HEK293 (cell line): ENCODE data around the gene ADAMTS2.

Experiments used
- CTCF ChIA-PET: fragments of 350-600 bp; formaldehyde crosslinking; extraction: SDS; loops from one replicate; lab custom pipeline; 2021; ENCODE audit warnings: antibody characterized with exemption; lab: Yijun Ruan, JAX
- POLR2A ChIA-PET: fragments of 300-600 bp; formaldehyde crosslinking; extraction: SDS; loops from one replicate; lab custom pipeline; 2020; ENCODE audit warnings: antibody characterized with exemption, inconsistent platforms; lab: Yijun Ruan, JAX
- H3K27ac ChIP-seq: fragments of 200-500 bp; sonication (Bioruptor generic); 2 replicates; pipeline ENCODE4 v1.5.1; 2014; ENCODE audit warnings: low read depth, low read length, control low read depth, inconsistent platforms; ENCODE audit errors: extremely low read depth
- H3K36me3 ChIP-seq, 2 experiments: fragments of 200-500 bp in 1 of 2; sonication (Bioruptor generic) in 1 of 2; 1 replicate in 1 of 2; 2 replicates in 1 of 2; pipeline ENCODE4 v1.5.1; 2014 to 2017; ENCODE audit warnings: inconsistent platforms in 2 of 2, low read length in 2 of 2; ENCODE audit not compliant: control insufficient read depth in 2 of 2, insufficient read depth in 1 of 2
- H3K4me1 ChIP-seq: fragments of 200-500 bp; sonication (Bioruptor generic); 2 replicates; pipeline ENCODE4 v1.5.1; 2014; ENCODE audit warnings: mild to moderate bottlenecking, low read length, inconsistent platforms; ENCODE audit not compliant: control insufficient read depth, insufficient read depth
- H3K4me3 ChIP-seq: 2 replicates; pipeline ENCODE4 v1.5.1; 2011; ENCODE audit warnings: low read depth, mild to moderate bottlenecking, control low read depth, low read length, moderate library complexity
- H3K9me3 ChIP-seq: fragments of 200-500 bp; sonication (Bioruptor generic); 2 replicates; pipeline ENCODE4 v1.5.1; 2014; ENCODE audit warnings: low read depth, low read length, inconsistent platforms; ENCODE audit not compliant: control insufficient read depth, insufficient read depth
- GFI1B ChIP-seq: fragments of 450-650 bp; formaldehyde crosslinking; IDR thresholded peaks from 2 replicates; pipeline ENCODE4 v1.5.1; 2016; ENCODE audit warnings: missing biosample characterization, missing genetic modification characterization
- GLI4 ChIP-seq: fragments of 450-650 bp; formaldehyde crosslinking; IDR thresholded peaks from 2 replicates; pipeline ENCODE4 v1.5.1; 2016; ENCODE audit warnings: missing biosample characterization, missing genetic modification characterization
- GLIS2 ChIP-seq: fragments of 450-650 bp; formaldehyde crosslinking; IDR thresholded peaks from 2 replicates; pipeline ENCODE4 v1.5.1; 2016; ENCODE audit warnings: missing biosample characterization, missing genetic modification characterization
- KLF1 ChIP-seq: fragments of 450-650 bp; formaldehyde crosslinking; IDR thresholded peaks from 2 replicates; pipeline ENCODE4 v1.5.1; 2016; ENCODE audit warnings: missing biosample characterization, missing genetic modification characterization
- SP2 ChIP-seq: fragments of 450-650 bp; formaldehyde crosslinking; IDR thresholded peaks from 2 replicates; pipeline ENCODE4 v1.5.1; 2016; ENCODE audit warnings: missing biosample characterization, missing genetic modification characterization
- SP3 ChIP-seq: fragments of 450-650 bp; formaldehyde crosslinking; IDR thresholded peaks from 2 replicates; pipeline ENCODE4 v1.5.1; 2016; ENCODE audit warnings: missing biosample characterization, missing genetic modification characterization
- YY2 ChIP-seq: fragments of 450-650 bp; formaldehyde crosslinking; IDR thresholded peaks from 2 replicates; pipeline ENCODE4 v1.5.1; 2016; ENCODE audit warnings: missing biosample characterization, missing genetic modification characterization
- ZBTB8A ChIP-seq: fragments of 450-650 bp; formaldehyde crosslinking; IDR thresholded peaks from 2 replicates; pipeline ENCODE4 v1.5.1; 2016; ENCODE audit warnings: missing biosample characterization, missing genetic modification characterization
- ZFHX2 ChIP-seq: fragments of 450-650 bp; formaldehyde crosslinking; conservative IDR thresholded peaks from 2 replicates; pipeline ENCODE4 v1.5.1; 2016; ENCODE audit warnings: missing biosample characterization, missing genetic modification characterization
- ZNF302 ChIP-seq: fragments of 450-650 bp; formaldehyde crosslinking; IDR thresholded peaks from 2 replicates; pipeline ENCODE4 v1.5.1; 2016; ENCODE audit warnings: missing biosample characterization, missing genetic modification characterization, low read depth
- ZNF335 ChIP-seq: fragments of 450-650 bp; formaldehyde crosslinking; conservative IDR thresholded peaks from 2 replicates; pipeline ENCODE4 v1.5.1; 2016; ENCODE audit warnings: missing biosample characterization, missing genetic modification characterization
- ZNF354C ChIP-seq: fragments of 450-650 bp; formaldehyde crosslinking; IDR thresholded peaks from 2 replicates; pipeline ENCODE4 v1.5.1; 2016; ENCODE audit warnings: missing biosample characterization, missing genetic modification characterization, low read depth, borderline replicate concordance
- ZNF600 ChIP-seq: fragments of 450-650 bp; formaldehyde crosslinking; IDR thresholded peaks from 2 replicates; pipeline ENCODE4 v1.5.1; 2016; ENCODE audit warnings: missing biosample characterization, missing genetic modification characterization
- ZNF660 ChIP-seq: fragments of 450-650 bp; IDR thresholded peaks from 2 replicates; pipeline ENCODE4 v1.5.1; 2018; ENCODE audit warnings: missing biosample characterization, mild to moderate bottlenecking, missing genetic modification characterization
- ZNF837 ChIP-seq: fragments of 450-650 bp; formaldehyde crosslinking; IDR thresholded peaks from 2 replicates; pipeline ENCODE4 v1.5.1; 2016; ENCODE audit warnings: missing biosample characterization, missing genetic modification characterization
- ZSCAN16 ChIP-seq: fragments of 450-650 bp; formaldehyde crosslinking; IDR thresholded peaks from 2 replicates; pipeline ENCODE4 v1.5.1; 2016; ENCODE audit warnings: missing biosample characterization, missing genetic modification characterization
- TF ChIP-seq, protein P1 (sequence below): fragments of 450-650 bp; formaldehyde crosslinking; optimal IDR thresholded peaks from 2 replicates; pipeline ENCODE3; 2016; ENCODE audit warnings: missing biosample characterization, mild to moderate bottlenecking, missing genetic modification characterization
- TF ChIP-seq, protein P2 (sequence below): fragments of 450-650 bp; formaldehyde crosslinking; conservative IDR thresholded peaks from 2 replicates; pipeline ENCODE4 v1.5.1; 2016; ENCODE audit warnings: low read depth, missing biosample characterization, missing genetic modification characterization
- TF ChIP-seq, protein P3 (sequence below): fragments of 450-650 bp; formaldehyde crosslinking; IDR thresholded peaks from 2 replicates; pipeline ENCODE4 v1.5.1; 2016; ENCODE audit warnings: missing biosample characterization, missing genetic modification characterization
- TF ChIP-seq, protein P4 (sequence below): fragments of 450-650 bp; formaldehyde crosslinking; IDR thresholded peaks from 2 replicates; pipeline ENCODE4 v1.5.1; 2016; ENCODE audit warnings: missing biosample characterization, missing genetic modification characterization
- TF ChIP-seq, protein P5 (sequence below): fragments of 450-650 bp; formaldehyde crosslinking; IDR thresholded peaks from 2 replicates; pipeline ENCODE4 v1.5.1; 2017; ENCODE audit warnings: missing biosample characterization, missing genetic modification characterization
- TF ChIP-seq, protein P6 (sequence below): fragments of 450-650 bp; IDR thresholded peaks from 2 replicates; pipeline ENCODE4 v1.5.1; 2018; ENCODE audit warnings: missing biosample characterization, mild to moderate bottlenecking, missing genetic modification characterization

The ADAMTS2 gene

DNA sequence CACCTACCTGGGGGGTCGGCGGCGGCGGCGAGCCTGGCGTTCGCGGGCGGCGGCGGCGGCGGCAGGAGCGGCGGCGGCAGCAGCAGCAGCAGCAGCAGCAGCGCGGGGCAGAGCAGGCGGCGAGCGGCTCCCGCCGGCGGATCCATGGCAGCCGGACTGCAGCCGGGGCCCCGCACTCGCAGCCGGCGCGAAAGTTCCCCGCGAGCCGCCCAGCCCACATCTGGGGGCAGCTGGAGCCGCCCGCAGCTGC is 153 bp downstream of the ADAMTS2 start:
- POLR2A ChIA-PET: no interaction called here
- H3K27ac ChIP-seq: no peak overlapping the region
- H3K4me3 ChIP-seq: peak overlapping the region; percentile 41

DNA sequence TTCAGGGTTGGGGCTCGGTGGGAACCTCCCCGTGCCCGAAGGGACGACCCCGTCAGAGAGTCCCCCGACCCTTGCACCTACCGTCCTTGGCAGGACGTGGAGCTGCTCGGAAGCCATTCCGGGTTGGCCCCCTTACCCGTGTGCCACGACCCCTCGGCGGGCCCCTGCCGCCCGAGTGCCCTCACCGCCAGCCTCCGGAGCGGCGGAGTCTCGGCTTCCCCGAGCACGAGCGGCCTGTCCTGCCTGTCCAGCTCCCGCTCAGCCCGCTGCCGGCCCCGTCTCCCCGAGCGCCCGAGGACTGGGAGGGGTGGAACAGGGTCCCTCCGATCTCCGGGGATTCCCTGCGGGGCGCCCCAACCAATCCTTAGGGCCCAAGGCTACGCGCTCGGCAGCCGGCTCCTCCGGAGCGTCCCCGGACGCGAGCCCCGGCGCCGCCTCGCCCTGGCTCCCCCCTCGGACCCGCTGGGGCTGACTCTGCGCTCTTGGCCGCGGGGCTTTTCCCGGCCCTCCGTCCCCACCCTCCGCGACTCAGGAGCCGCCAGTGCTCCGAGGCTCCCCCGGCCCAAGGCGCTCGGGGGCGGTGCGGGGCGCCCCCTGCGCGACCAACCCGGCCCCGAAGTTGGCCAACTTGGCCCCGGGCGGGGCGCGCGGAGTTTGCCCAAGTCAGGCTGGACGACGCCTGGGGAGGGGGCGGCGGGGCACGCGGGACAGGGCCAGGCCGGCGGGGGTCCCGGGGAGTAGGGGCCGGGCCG is 654 bp downstream of the ADAMTS2 start:
- Histone ChIP-seq H3K4me1 (no peaks in the 10 kb centered on the region; the same call in 1 of the 2 replicates), H3K4me3 (peak overlapping the region; percentile 41), H3K27ac (peak overlapping the region; percentile 37; the same call in 1 of the 2 replicates), H3K9me3 (no peaks in the 10 kb centered on the region), H3K36me3 (no peaks in the 10 kb centered on the region)
- ChIA-PET POLR2A (interaction anchor here (0.5 kb wide), 1 partner anchor 627 kb away, joined by 5 read pairs; no protein-coding TSS in a partner anchor), CTCF (interaction anchor here (0.6 to 1.6 kb wide), 3 partner anchors 12 to 275 kb away, joined by 3 to 6 read pairs (median 3); no protein-coding TSS in a partner anchor)
- TF ChIP-seq, protein P1, sequence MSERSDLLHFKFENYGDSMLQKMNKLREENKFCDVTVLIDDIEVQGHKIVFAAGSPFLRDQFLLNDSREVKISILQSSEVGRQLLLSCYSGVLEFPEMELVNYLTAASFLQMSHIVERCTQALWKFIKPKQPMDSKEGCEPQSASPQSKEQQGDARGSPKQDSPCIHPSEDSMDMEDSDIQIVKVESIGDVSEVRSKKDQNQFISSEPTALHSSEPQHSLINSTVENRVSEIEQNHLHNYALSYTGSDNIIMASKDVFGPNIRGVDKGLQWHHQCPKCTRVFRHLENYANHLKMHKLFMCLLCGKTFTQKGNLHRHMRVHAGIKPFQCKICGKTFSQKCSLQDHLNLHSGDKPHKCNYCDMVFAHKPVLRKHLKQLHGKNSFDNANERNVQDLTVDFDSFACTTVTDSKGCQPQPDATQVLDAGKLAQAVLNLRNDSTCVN: peak; percentile 76
- TF ChIP-seq SP2 (tag by site-specific recombination): peak; percentile 3
- TF ChIP-seq, protein P2, sequence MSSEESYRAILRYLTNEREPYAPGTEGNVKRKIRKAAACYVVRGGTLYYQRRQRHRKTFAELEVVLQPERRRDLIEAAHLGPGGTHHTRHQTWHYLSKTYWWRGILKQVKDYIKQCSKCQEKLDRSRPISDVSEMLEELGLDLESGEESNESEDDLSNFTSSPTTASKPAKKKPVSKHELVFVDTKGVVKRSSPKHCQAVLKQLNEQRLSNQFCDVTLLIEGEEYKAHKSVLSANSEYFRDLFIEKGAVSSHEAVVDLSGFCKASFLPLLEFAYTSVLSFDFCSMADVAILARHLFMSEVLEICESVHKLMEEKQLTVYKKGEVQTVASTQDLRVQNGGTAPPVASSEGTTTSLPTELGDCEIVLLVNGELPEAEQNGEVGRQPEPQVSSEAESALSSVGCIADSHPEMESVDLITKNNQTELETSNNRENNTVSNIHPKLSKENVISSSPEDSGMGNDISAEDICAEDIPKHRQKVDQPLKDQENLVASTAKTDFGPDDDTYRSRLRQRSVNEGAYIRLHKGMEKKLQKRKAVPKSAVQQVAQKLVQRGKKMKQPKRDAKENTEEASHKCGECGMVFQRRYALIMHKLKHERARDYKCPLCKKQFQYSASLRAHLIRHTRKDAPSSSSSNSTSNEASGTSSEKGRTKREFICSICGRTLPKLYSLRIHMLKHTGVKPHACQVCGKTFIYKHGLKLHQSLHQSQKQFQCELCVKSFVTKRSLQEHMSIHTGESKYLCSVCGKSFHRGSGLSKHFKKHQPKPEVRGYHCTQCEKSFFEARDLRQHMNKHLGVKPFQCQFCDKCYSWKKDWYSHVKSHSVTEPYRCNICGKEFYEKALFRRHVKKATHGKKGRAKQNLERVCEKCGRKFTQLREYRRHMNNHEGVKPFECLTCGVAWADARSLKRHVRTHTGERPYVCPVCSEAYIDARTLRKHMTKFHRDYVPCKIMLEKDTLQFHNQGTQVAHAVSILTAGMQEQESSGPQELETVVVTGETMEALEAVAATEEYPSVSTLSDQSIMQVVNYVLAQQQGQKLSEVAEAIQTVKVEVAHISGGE (tag by site-specific recombination): peak; percentile 45; the same call in 1 of the 2 replicates
- no peak for TF ChIP-seq ZBTB8A (tag by site-specific recombination)
- TF ChIP-seq KLF1: 0 out of 2 replicates have a peak, but pooled peaks have one; percentile 4
- TF ChIP-seq, protein P3, sequence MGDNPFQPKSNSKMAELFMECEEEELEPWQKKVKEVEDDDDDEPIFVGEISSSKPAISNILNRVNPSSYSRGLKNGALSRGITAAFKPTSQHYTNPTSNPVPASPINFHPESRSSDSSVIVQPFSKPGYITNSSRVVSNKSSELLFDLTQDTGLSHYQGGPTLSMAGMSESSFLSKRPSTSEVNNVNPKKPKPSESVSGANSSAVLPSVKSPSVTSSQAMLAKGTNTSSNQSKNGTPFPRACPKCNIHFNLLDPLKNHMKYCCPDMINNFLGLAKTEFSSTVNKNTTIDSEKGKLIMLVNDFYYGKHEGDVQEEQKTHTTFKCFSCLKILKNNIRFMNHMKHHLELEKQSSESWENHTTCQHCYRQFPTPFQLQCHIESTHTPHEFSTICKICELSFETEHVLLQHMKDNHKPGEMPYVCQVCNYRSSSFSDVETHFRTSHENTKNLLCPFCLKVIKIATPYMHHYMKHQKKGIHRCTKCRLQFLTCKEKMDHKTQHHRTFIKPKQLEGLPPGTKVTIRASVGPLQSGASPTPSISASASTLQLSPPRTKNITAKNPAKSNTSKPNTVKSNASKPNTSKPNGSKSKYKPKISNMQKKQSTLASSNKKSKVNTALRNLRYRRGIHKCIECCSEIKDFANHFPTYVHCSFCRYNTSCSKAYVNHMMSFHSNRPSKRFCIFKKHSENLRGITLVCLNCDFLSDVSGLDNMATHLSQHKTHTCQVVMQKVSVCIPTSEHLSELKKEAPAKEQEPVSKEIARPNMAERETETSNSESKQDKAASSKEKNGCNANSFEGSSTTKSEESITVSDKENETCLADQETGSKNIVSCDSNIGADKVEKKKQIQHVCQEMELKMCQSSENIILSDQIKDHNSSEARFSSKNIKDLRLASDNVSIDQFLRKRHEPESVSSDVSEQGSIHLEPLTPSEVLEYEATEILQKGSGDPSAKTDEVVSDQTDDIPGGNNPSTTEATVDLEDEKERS (tag by site-specific recombination): no peak
- TF ChIP-seq ZNF335 (tag by site-specific recombination): peak; percentile 85
- TF ChIP-seq GLIS2 (tag by site-specific recombination): peak; percentile 88
- 0 out of 2 replicates have a peak, but pooled peaks have one; percentile 26 for TF ChIP-seq GLI4
- TF ChIP-seq YY2 (tag by site-specific recombination): no peak
- TF ChIP-seq, protein P4, sequence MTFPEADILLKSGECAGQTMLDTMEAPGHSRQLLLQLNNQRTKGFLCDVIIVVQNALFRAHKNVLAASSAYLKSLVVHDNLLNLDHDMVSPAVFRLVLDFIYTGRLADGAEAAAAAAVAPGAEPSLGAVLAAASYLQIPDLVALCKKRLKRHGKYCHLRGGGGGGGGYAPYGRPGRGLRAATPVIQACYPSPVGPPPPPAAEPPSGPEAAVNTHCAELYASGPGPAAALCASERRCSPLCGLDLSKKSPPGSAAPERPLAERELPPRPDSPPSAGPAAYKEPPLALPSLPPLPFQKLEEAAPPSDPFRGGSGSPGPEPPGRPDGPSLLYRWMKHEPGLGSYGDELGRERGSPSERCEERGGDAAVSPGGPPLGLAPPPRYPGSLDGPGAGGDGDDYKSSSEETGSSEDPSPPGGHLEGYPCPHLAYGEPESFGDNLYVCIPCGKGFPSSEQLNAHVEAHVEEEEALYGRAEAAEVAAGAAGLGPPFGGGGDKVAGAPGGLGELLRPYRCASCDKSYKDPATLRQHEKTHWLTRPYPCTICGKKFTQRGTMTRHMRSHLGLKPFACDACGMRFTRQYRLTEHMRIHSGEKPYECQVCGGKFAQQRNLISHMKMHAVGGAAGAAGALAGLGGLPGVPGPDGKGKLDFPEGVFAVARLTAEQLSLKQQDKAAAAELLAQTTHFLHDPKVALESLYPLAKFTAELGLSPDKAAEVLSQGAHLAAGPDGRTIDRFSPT (tag by site-specific recombination): peak; percentile 83
- TF ChIP-seq ZNF354C (tag by site-specific recombination): no peak
- peak; percentile 60; the same call in 1 of the 2 replicates for TF ChIP-seq SP3 (tag by site-specific recombination)
- 0 out of 2 replicates have a peak, but pooled peaks have one; percentile 28 for TF ChIP-seq ZNF660 (tag by site-specific recombination)
- TF ChIP-seq ZNF600 (tag by site-specific recombination): 0 out of 2 replicates have a peak, but pooled peaks have one; percentile 15

More for the DNA sequence above, 153 bp downstream of the ADAMTS2 start:
- CTCF ChIA-PET: no interaction called here
- Histone ChIP-seq H3K36me3 (no peaks in the 10 kb centered on the region), H3K9me3 (no peaks in the 10 kb centered on the region), H3K4me1 (no peaks in the 10 kb centered on the region; the same call in 1 of the 2 replicates)
- TF ChIP-seq ZSCAN16 (tag by site-specific recombination) (no peak), ZNF354C (tag by site-specific recombination) (no peak), ZNF302 (tag by site-specific recombination) (no peak), ZFHX2 (tag by site-specific recombination) (peak; percentile 38; the same call in 1 of the 2 replicates), ZNF837 (tag by site-specific recombination) (no peak), GFI1B (no peak)
- TF ChIP-seq, protein P5, sequence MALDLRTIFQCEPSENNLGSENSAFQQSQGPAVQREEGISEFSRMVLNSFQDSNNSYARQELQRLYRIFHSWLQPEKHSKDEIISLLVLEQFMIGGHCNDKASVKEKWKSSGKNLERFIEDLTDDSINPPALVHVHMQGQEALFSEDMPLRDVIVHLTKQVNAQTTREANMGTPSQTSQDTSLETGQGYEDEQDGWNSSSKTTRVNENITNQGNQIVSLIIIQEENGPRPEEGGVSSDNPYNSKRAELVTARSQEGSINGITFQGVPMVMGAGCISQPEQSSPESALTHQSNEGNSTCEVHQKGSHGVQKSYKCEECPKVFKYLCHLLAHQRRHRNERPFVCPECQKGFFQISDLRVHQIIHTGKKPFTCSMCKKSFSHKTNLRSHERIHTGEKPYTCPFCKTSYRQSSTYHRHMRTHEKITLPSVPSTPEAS: no peak
- TF ChIP-seq, protein P6, sequence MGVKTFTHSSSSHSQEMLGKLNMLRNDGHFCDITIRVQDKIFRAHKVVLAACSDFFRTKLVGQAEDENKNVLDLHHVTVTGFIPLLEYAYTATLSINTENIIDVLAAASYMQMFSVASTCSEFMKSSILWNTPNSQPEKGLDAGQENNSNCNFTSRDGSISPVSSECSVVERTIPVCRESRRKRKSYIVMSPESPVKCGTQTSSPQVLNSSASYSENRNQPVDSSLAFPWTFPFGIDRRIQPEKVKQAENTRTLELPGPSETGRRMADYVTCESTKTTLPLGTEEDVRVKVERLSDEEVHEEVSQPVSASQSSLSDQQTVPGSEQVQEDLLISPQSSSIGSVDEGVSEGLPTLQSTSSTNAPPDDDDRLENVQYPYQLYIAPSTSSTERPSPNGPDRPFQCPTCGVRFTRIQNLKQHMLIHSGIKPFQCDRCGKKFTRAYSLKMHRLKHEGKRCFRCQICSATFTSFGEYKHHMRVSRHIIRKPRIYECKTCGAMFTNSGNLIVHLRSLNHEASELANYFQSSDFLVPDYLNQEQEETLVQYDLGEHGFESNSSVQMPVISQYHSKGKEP (tag by site-specific recombination): peak; percentile 32; the same call in 1 of the 2 replicates
